ENCODE measurements around the gene P3H1.
"Not testable (repeated sequence)": the region's sequence is repeated elsewhere in the genome, so short reads cannot be mapped to it uniquely, and the experiment has no call there.

The P3H1 gene

GRCh38 chr1:42742617-42743316 lies 24.1 kb downstream of the P3H1 start:
- no peak for DNase-seq

- no peak for DNase-seq
Observed at GRCh38 chr1:42742141-42742540, 24.7 kb downstream of the P3H1 start.

- no peak for DNase-seq
Observed at GRCh38 chr1:42741706-42742105, 25.1 kb downstream of the P3H1 start.

GRCh38 chr1:42740851-42741580 lies 25.8 kb downstream of the P3H1 start:
- no peak for DNase-seq

- no peak for DNase-seq
Observed at GRCh38 chr1:42739753-42740700, 26.8 kb downstream of the P3H1 start, which contains the start of gene CLDN19. Gene CLDN19, minus strand, starts transcription at chr1:42740236. Its CDS starts 173 bp downstream, at chr1:42740063.

GRCh38 chr1:42738678-42739226 lies 28.1 kb downstream of the P3H1 start:
- DNase-seq: no peak

- no peak for DNase-seq
Observed at GRCh38 chr1:42737986-42738677, 28.7 kb downstream of the P3H1 start.

GRCh38 chr1:42737257-42737656 lies 29.6 kb downstream of the P3H1 start:
- no peak for DNase-seq

GRCh38 chr1:42736571-42737200 lies 30.1 kb downstream of the P3H1 start:
- no peak for DNase-seq

GRCh38 chr1:42736152-42736551 lies 30.7 kb downstream of the P3H1 start:
- DNase-seq: no peak

GRCh38 chr1:42735477-42736105 lies 31.2 kb downstream of the P3H1 start:
- no peak for DNase-seq

- no peak for DNase-seq
Observed at GRCh38 chr1:42735056-42735455, 31.8 kb downstream of the P3H1 start.

GRCh38 chr1:42734201-42735035 lies 32.4 kb downstream of the P3H1 start:
- DNase-seq: no peak

- DNase-seq: no peak
Observed at GRCh38 chr1:42733415-42734200, 33.2 kb downstream of the P3H1 start.

- no peak for DNase-seq
Observed at GRCh38 chr1:42732126-42732680, 34.6 kb downstream of the P3H1 start.

GRCh38 chr1:42731585-42731984 lies 35.2 kb downstream of the P3H1 start:
- no peak for DNase-seq

- DNase-seq: no peak
Observed at GRCh38 chr1:42730988-42731387, 35.8 kb downstream of the P3H1 start.

GRCh38 chr1:42730002-42730401 lies 36.8 kb downstream of the P3H1 start:
- DNase-seq: no peak

GRCh38 chr1:42725820-42726219 lies 41.0 kb downstream of the P3H1 start:
- not testable (repeated sequence) for DNase-seq
